HG03039 (cell line): ENCODE data around the gene UBE3C.

ENCODE experiments used
- ATAC-seq: cut with Tn5 transposase; IDR thresholded peaks from one replicate; pipeline ENCODE4 v1.9.1; 2021; ENCODE audit warnings: mild to moderate bottlenecking, moderate library complexity; ENCODE audit not compliant: unreplicated experiment

Gene UBE3C

GRCh38 chr7:157284229-157285014 lies 145.7 kb downstream of the UBE3C start:
- ATAC-seq = no peak

- ATAC-seq = no peak
These were observed 152.8 kb downstream of the UBE3C start for GRCh38 chr7:157291404-157292080.

- no peak for ATAC-seq
These were observed 153.5 kb downstream of the UBE3C start for GRCh38 chr7:157292258-157292657.

- ATAC-seq = no peak
These were observed 154.2 kb downstream of the UBE3C start for GRCh38 chr7:157292770-157293412.

- ATAC-seq = no peak
These were observed 154.7 kb downstream of the UBE3C start for GRCh38 chr7:157293413-157293788.

GRCh38 chr7:157294773-157295172 lies 156.0 kb downstream of the UBE3C start:
- ATAC-seq = no peak

GRCh38 chr7:157295338-157295737 lies 156.6 kb downstream of the UBE3C start:
- ATAC-seq = no peak

GRCh38 chr7:157297185-157297584 lies 158.5 kb downstream of the UBE3C start:
- no peak for ATAC-seq

GRCh38 chr7:157299317-157299612 lies 160.5 kb downstream of the UBE3C start:
- ATAC-seq = no peak

GRCh38 chr7:157299613-157300368 lies 161.1 kb downstream of the UBE3C start:
- ATAC-seq = no peak

- ATAC-seq = no peak
These were observed 161.7 kb downstream of the UBE3C start for GRCh38 chr7:157300369-157300825.

- ATAC-seq = no peak
These were observed 162.9 kb downstream of the UBE3C start for GRCh38 chr7:157301610-157302120.

GRCh38 chr7:157306846-157307838 lies 168.4 kb downstream of the UBE3C start:
- ATAC-seq = no peak

- ATAC-seq = no peak
These were observed 171.4 kb downstream of the UBE3C start for GRCh38 chr7:157309988-157310668.

- no peak for ATAC-seq
These were observed 172.0 kb downstream of the UBE3C start for GRCh38 chr7:157310676-157311185.

- no peak for ATAC-seq
These were observed 174.2 kb downstream of the UBE3C start for GRCh38 chr7:157312941-157313340.

- ATAC-seq = no peak
These were observed 174.9 kb downstream of the UBE3C start for GRCh38 chr7:157313645-157314044.

GRCh38 chr7:157318015-157318706 lies 179.4 kb downstream of the UBE3C start:
- ATAC-seq = peak; percentile 70
